HepG2 (cell line): ENCODE results near the gene ATXN3L. TPM values are rescaled to one million over a fixed set of nuclear protein-coding genes. Genes with fewer than 3 reads are reported as not detected.

Source experiments
- ATAC-seq: fragments of 200-7000 bp; cut with Tn5 transposase; 3 replicates; pipeline ENCODE4 v1.9.1; 2020; ENCODE audit warnings: mild to moderate bottlenecking, moderate library complexity
- BruUV-seq: library from RNA; stranded (reverse); fragments of 400-500 nt; replicated peaks from 2 replicates; lab custom pipeline; 2021; lab: Mats Ljungman, UMichigan
- CTCF ChIA-PET: fragments of 300-600 bp; formaldehyde crosslinking; extraction: SDS; loops from one replicate; lab custom pipeline; 2021; ENCODE audit warnings: low total read pairs, inconsistent platforms, low intra/inter-chr PET ratio; lab: Yijun Ruan, JAX
- POLR2A ChIA-PET: fragments of 350-600 bp; sonication (Branson Sonifier 250); formaldehyde crosslinking; loops from one replicate; lab custom pipeline; 2020; ENCODE audit warnings: antibody characterized with exemption, inconsistent platforms; lab: Yijun Ruan, JAX
- DNase-seq: peaks from one replicate; pipeline ENCODE4 v3.0.0-alpha.2; 2015; ENCODE audit warnings: low spot score
- FAIRE-seq: peaks from 3 replicates; lab custom pipeline; 2011; peaks lifted over from hg19 to GRCh38; lab: Jason Lieb, UNC
- H2AFZ ChIP-seq: one replicate; pipeline ENCODE4 v1.6.1; 2011; ENCODE audit warnings: low read length, inconsistent platforms
- H3K27ac ChIP-seq: fragments of 300-600 bp; 3 replicates; pipeline ENCODE4 v1.8.0; 2011; ENCODE audit warnings: mixed run types, mild to moderate bottlenecking, mixed read lengths, low read length, inconsistent platforms; ENCODE audit not compliant: insufficient read depth; ENCODE audit errors: extremely low read length
- H3K27me3 ChIP-seq, 2 experiments: fragments of 200-600 bp in 1 of 2; 2 replicates in 1 of 2; 3 replicates in 1 of 2; pipeline versions ENCODE4 v1.6.0 to v1.8.0; 2011; ENCODE audit warnings: low read length in 2 of 2, mild to moderate bottlenecking in 2 of 2, moderate library complexity in 2 of 2, inconsistent platforms in 1 of 2; ENCODE audit not compliant: insufficient read depth in 2 of 2, control insufficient read depth in 1 of 2
- H3K36me3 ChIP-seq, 2 experiments: fragments of 200-600 bp in 1 of 2; replicated peaks in 1 of 2; 2 replicates in 1 of 2; 3 replicates in 1 of 2; pipeline versions ENCODE4 v1.5.1 to v1.8.0; 2011; ENCODE audit warnings: low read length in 2 of 2, inconsistent platforms in 1 of 2; ENCODE audit not compliant: insufficient read depth in 2 of 2, control insufficient read depth in 1 of 2
- H3K4me1 ChIP-seq: 2 replicates; pipeline ENCODE4 v1.5.1; 2012; ENCODE audit warnings: low read length, inconsistent platforms; ENCODE audit not compliant: insufficient read depth
- H3K4me2 ChIP-seq: 2 replicates; pipeline ENCODE4 v1.6.0; 2011; ENCODE audit warnings: low read depth, low read length, inconsistent platforms
- H3K4me3 ChIP-seq, 3 experiments: fragments of 200-600 bp in 1 of 3; sonication (generic), shearing (Covaris generic) in 1 of 3; replicated peaks in 1 of 3; 2 replicates each; pipeline ENCODE4 v1.5.1; 2011 to 2016; ENCODE audit warnings: low read length in 3 of 3, inconsistent platforms in 2 of 3, low read depth in 2 of 3, mild to moderate bottlenecking in 2 of 3, control low read depth in 1 of 3, mixed read lengths in 1 of 3; ENCODE audit not compliant: insufficient read depth in 1 of 3
- H3K79me2 ChIP-seq: one replicate; pipeline ENCODE4 v1.6.1; 2011; ENCODE audit warnings: low read length, inconsistent platforms; ENCODE audit not compliant: insufficient read depth
- H3K9ac ChIP-seq: 2 replicates; pipeline ENCODE4 v1.6.0; 2011; ENCODE audit warnings: mild to moderate bottlenecking, low read depth, low read length, inconsistent platforms; ENCODE audit not compliant: insufficient read depth
- H3K9me3 ChIP-seq: 2 replicates; pipeline ENCODE4 v1.5.1; 2012; ENCODE audit warnings: mild to moderate bottlenecking, low read length
- H4K20me1 ChIP-seq: 2 replicates; pipeline ENCODE4 v1.6.0; 2011; ENCODE audit warnings: inconsistent platforms, mild to moderate bottlenecking, low read length, moderate library complexity; ENCODE audit not compliant: insufficient read depth
- PRDM4 ChIP-seq: sonication (generic); formaldehyde crosslinking; IDR thresholded peaks from 2 replicates; pipeline ENCODE4 v1.9.0; 2021; ENCODE audit warnings: missing genetic modification reagents, borderline replicate concordance
- TCF12 ChIP-seq, 2 experiments: fragments of 450-650 bp in 1 of 2; sonication (generic) in 1 of 2; formaldehyde crosslinking in 1 of 2; IDR thresholded peaks; 2 replicates each; pipeline versions ENCODE4 v1.6.1 to v1.8.0; 2017 to 2022; ENCODE audit warnings: antibody characterized with exemption in 1 of 2, mild to moderate bottlenecking in 1 of 2, missing genetic modification reagents in 1 of 2, moderate library complexity in 1 of 2
- THAP8 ChIP-seq: sonication (generic); formaldehyde crosslinking; IDR thresholded peaks from 2 replicates; pipeline ENCODE4 v1.5.1; 2020; ENCODE audit warnings: missing genetic modification reagents, mild to moderate bottlenecking, borderline replicate concordance
- UBTF ChIP-seq: sonication (generic); formaldehyde crosslinking; IDR thresholded peaks from 2 replicates; pipeline ENCODE4 v1.4.0; 2020; ENCODE audit warnings: mild to moderate bottlenecking, missing genetic modification reagents
- WGBS: methylation state at CpG from one replicate; pipeline ENCODE4 v1.1.6; 2017; ENCODE audit warnings: low lambda C conversion rate; 5-methylcytosine and 5-hydroxymethylcytosine counted together
- in situ Hi-C: cut with HindIII; loops from 2 replicates; pipeline ENCODE4 v1.10.0; 2017; ENCODE audit warnings: low pct_unique_long_range_greater_than_20kb; ENCODE audit not compliant: extremely low pct_ligation_motif_present
- intact Hi-C: fragments of 100-400 bp; cut with micrococcal nuclease; formaldehyde crosslinking; loops from one replicate; pipeline ENCODE4 v1.10.0; 2022; ENCODE audit not compliant: unreplicated experiment
- polyA plus RNA-seq, 8 experiments: library from polyadenylated mRNA; depleted of rRNA in 3 of 8; stranded (reverse) in 7 of 8; unstranded in 1 of 8; fragments of >200 nt; fragmentation: Illumina TruSeq in 4 of 8; extraction: Trizol in 4 of 8; gene quantifications; 2 replicates each; pipeline versions ENCODE4 v1.2.1 to v1.2.3, GENCODE V29; 2011 to 2016; ENCODE audit warnings: low read depth in 4 of 8, missing spikeins in 1 of 8, mixed read lengths in 1 of 8; ENCODE audit not compliant: insufficient read depth in 1 of 8
- total RNA-seq, 5 experiments: library from RNA; depleted of rRNA; stranded (reverse); fragments of >200 nt; fragmentation: Illumina TruSeq; extraction: Trizol; gene quantifications; 2 replicates each; pipeline ENCODE4 v1.2.3, GENCODE V29; 2016; ENCODE audit warnings: low read depth in 1 of 5

The ATXN3L gene
- total and polyA plus RNA-seq, 2 of the 13 experiments (the other 11 are each of a cell fraction or from before 2014, with no cell fraction given), result not detected

- TF ChIP-seq THAP8 (CRISPR knock-in tag) (no peak), UBTF (CRISPR knock-in tag) (no peak)
These were observed 25.2 kb upstream of the ATXN3L start (continued) for GRCh38 chrX:13345037-13345436.

GRCh38 chrX:13341491-13342101, 21.7 kb upstream of the ATXN3L start:
- Histone ChIP-seq H3K27ac (no peak overlapping the region), H3K27me3 (no peaks in the 10 kb centered on the region), H3K79me2 (no peaks in the 10 kb centered on the region), H2AFZ (no peak overlapping the region), H3K4me1 (no peaks in the 10 kb centered on the region)
- ChIA-PET CTCF (no interaction called here), POLR2A (no interaction called here)
- no peak for ATAC-seq
- no peak for TF ChIP-seq TCF12 (IDR thresholded peaks at IDR 0.05)
- TF ChIP-seq TCF12 (CRISPR knock-in tag; IDR thresholded peaks at IDR 0.05), result no peak
- no peak for TF ChIP-seq PRDM4 (CRISPR knock-in tag)
- TF ChIP-seq, all 625 proteins: peak for 0
- Histone ChIP-seq H3K4me3 (no peak overlapping the region), H3K36me3 (no peaks in the 10 kb centered on the region), H3K9ac (no peak overlapping the region), H4K20me1 (no peaks in the 10 kb centered on the region), H3K4me2 (no peak overlapping the region), H3K9me3 (no peaks in the 10 kb centered on the region)
- WGBS, result 100% methylated on average over 1 of the region's 3 CpGs
- no peak for FAIRE-seq
- intact Hi-C loops, result no loop called here
- BruUV-seq, result no TSS peak
- no peak for DNase-seq
- in situ Hi-C loops, result no loop called here
